Measurements from ENCODE around the gene DVL1. TPM values are rescaled to one million over a fixed set of nuclear protein-coding genes. Genes with fewer than 3 reads are reported as not detected.

Gene DVL1
- total and polyA plus RNA-seq, 9 of the 15 experiments (the other 6 are each of a cell fraction or from before 2014, with no cell fraction given) = 0.62 to 135 (median 24.3) TPM

DNA sequence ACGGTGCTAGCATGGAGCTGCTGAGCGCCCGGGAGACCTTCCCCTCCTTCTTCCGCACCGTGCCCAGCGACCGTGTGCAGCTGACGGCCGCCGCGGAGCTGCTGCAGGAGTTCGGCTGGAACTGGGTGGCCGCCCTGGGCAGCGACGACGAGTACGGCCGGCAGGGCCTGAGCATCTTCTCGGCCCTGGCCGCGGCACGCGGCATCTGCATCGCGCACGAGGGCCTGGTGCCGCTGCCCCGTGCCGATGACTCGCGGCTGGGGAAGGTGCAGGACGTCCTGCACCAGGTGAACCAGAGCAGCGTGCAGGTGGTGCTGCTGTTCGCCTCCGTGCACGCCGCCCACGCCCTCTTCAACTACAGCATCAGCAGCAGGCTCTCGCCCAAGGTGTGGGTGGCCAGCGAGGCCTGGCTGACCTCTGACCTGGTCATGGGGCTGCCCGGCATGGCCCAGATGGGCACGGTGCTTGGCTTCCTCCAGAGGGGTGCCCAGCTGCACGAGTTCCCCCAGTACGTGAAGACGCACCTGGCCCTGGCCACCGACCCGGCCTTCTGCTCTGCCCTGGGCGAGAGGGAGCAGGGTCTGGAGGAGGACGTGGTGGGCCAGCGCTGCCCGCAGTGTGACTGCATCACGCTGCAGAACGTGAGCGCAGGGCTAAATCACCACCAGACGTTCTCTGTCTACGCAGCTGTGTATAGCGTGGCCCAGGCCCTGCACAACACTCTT is 17.0 kb downstream of the DVL1 start (continued):
- TF ChIP-seq, protein P1, sequence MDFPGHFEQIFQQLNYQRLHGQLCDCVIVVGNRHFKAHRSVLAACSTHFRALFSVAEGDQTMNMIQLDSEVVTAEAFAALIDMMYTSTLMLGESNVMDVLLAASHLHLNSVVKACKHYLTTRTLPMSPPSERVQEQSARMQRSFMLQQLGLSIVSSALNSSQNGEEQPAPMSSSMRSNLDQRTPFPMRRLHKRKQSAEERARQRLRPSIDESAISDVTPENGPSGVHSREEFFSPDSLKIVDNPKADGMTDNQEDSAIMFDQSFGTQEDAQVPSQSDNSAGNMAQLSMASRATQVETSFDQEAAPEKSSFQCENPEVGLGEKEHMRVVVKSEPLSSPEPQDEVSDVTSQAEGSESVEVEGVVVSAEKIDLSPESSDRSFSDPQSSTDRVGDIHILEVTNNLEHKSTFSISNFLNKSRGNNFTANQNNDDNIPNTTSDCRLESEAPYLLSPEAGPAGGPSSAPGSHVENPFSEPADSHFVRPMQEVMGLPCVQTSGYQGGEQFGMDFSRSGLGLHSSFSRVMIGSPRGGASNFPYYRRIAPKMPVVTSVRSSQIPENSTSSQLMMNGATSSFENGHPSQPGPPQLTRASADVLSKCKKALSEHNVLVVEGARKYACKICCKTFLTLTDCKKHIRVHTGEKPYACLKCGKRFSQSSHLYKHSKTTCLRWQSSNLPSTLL (IDR thresholded peaks at IDR 0.05) = no peak
- TF ChIP-seq ZNF324 (CRISPR knock-in tag; IDR thresholded peaks at IDR 0.05) (no peak), HDAC1 (IDR thresholded peaks at IDR 0.05) (no peak), ETS2 (tag; IDR thresholded peaks at IDR 0.05; ENCODE audit: borderline replicate concordance, poor library complexity, severe bottlenecking) (no peak), TFAM (CRISPR knock-in tag; conservative IDR thresholded peaks at IDR 0.05) (no peak), MAFK (IDR thresholded peaks at IDR 0.05; ENCODE audit: low read length) (no peak), NUFIP1 (IDR thresholded peaks at IDR 0.05; ENCODE audit: partially characterized antibody) (no peak), ZNF408 (CRISPR knock-in tag; IDR thresholded peaks at IDR 0.05; ENCODE audit: low read depth) (no peak)
- TF ChIP-seq, protein P2, sequence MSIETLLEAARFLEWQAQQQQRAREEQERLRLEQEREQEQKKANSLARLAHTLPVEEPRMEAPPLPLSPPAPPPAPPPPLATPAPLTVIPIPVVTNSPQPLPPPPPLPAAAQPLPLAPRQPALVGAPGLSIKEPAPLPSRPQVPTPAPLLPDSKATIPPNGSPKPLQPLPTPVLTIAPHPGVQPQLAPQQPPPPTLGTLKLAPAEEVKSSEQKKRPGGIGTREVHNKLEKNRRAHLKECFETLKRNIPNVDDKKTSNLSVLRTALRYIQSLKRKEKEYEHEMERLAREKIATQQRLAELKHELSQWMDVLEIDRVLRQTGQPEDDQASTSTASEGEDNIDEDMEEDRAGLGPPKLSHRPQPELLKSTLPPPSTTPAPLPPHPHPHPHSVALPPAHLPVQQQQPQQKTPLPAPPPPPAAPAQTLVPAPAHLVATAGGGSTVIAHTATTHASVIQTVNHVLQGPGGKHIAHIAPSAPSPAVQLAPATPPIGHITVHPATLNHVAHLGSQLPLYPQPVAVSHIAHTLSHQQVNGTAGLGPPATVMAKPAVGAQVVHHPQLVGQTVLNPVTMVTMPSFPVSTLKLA (conservative IDR thresholded peaks at IDR 0.05) = no peak
- TF ChIP-seq, protein P3, sequence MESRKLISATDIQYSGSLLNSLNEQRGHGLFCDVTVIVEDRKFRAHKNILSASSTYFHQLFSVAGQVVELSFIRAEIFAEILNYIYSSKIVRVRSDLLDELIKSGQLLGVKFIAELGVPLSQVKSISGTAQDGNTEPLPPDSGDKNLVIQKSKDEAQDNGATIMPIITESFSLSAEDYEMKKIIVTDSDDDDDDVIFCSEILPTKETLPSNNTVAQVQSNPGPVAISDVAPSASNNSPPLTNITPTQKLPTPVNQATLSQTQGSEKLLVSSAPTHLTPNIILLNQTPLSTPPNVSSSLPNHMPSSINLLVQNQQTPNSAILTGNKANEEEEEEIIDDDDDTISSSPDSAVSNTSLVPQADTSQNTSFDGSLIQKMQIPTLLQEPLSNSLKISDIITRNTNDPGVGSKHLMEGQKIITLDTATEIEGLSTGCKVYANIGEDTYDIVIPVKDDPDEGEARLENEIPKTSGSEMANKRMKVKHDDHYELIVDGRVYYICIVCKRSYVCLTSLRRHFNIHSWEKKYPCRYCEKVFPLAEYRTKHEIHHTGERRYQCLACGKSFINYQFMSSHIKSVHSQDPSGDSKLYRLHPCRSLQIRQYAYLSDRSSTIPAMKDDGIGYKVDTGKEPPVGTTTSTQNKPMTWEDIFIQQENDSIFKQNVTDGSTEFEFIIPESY (CRISPR knock-in tag; IDR thresholded peaks at IDR 0.05) = peak; percentile 92
- TF ChIP-seq, protein P4, sequence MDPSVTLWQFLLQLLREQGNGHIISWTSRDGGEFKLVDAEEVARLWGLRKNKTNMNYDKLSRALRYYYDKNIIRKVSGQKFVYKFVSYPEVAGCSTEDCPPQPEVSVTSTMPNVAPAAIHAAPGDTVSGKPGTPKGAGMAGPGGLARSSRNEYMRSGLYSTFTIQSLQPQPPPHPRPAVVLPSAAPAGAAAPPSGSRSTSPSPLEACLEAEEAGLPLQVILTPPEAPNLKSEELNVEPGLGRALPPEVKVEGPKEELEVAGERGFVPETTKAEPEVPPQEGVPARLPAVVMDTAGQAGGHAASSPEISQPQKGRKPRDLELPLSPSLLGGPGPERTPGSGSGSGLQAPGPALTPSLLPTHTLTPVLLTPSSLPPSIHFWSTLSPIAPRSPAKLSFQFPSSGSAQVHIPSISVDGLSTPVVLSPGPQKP (CRISPR knock-in tag; IDR thresholded peaks at IDR 0.05) = no peak
